GM18520 (cell line): ENCODE results near the gene CCNY.

Experiments used
- ATAC-seq: cut with Tn5 transposase; IDR thresholded peaks from one replicate; pipeline ENCODE4 v1.9.1; 2021; ENCODE audit not compliant: unreplicated experiment

The CCNY gene

GRCh38 chr10:35608328-35608672 lies 272.0 kb downstream of the CCNY start:
- ATAC-seq = no peak

DNA sequence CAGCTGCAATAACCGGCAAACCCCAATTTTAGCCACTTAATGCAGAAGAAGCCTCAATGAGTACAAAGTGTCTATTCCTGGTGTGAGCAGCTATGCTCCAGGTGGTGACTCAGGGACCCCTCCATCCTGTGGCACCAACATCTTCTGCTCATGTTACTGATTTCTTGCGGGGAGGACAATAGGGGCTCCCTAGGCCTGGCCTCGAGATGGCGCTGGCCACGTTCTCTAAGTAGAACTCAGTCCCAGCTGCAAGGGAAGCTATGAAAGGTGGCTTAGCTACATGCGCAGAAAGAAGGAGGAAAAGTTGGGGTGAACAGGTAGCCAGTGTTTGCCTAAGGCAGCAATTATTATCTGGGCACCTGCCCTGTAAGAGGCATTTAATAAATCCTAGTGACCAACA lies 275.4 kb downstream of the CCNY start:
- no peak for ATAC-seq

DNA sequence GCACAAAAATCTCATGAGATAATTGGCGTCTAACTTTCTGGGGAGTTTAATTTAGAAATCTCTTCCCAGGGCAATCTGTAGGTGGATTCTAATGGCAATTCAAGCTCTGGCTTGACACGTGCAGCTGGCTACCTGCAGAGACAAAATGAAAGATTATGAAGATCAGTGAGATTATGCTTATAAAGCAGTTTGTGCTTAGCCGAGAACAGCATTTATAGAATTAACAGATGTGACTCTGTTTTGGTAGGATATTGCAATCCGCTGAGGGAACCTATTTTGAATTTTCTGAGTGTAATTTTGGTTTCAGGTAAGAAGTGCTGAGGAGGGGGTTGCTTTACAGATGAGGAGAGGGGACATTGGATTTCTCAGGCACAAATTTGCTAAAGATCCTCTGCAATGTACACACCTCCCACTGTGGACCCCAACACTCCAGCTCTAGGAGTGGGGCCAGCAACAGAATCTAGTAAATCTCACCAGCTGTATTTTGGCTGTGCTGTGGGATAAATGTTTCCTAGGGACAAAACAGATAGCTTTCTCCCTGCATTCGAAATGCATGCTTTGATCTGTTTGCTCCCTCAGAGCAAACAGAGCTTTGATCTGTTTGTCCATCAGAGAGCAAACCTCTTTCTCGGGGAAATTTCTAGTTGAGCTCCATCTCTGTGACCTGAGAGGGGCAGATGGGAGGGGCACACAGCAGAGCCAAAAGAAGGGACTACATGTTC lies 276.2 kb downstream of the CCNY start:
- ATAC-seq = no peak

DNA sequence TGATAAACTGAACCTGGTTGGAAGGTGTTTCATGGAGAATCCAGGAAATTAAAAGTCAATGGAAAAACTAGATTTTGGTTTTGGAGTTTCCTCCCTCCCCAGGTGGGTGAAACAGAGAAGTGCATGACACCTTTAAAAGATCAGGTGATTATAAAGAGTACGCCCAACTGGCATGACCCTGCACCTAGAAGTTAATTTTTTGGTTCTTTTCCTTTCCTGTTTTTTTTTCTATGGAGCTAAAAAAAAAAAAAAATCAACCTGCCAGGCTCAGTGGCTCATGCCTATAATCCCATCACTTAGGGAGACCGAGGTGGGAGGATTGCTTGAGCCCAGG lies 276.8 kb downstream of the CCNY start:
- no peak for ATAC-seq

DNA sequence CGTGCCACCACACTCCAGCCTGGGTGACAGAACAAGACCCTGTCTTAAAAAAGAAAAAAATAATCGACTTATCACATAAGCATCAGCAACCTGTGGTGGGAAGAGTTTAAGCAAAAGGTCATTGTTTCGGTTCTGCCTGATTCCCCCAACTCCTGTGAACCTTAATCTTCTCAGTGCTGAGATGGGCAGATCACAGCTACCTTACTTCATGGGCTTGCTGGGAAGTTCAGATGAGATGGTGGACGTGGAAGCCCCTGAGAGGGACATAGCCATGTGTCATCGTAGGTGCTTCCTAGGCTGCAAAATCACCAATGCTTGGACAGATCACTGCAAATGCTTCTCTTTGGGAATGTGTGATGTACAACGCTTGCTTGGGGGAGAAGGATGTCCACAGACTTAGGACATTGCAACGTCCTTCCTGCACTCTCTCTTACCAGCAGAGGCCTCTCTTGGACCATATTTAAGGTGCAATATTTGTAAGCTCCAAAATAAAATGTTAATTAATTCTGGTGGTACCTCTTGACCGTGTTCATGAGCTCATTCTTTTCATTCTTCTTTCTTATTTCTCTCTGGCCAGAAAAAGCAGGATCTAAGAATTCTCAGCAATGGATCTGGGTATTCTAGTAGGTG lies 277.4 kb downstream of the CCNY start:
- ATAC-seq = no peak

- ATAC-seq = no peak
Measured at GRCh38 chr10:35614312-35614711, 278.0 kb downstream of the CCNY start.
